Osteocyte (in vitro differentiated cells): ENCODE data around the gene COL27A1. TPM values are rescaled to one million over a fixed set of nuclear protein-coding genes. Genes with fewer than 3 reads are reported as not detected.
"Not testable (repeated sequence)": the region's sequence is repeated elsewhere in the genome, so short reads cannot be mapped to it uniquely, and the experiment has no call there.

ENCODE experiments used
- DNase-seq: peaks from one replicate; pipeline ENCODE4 v3.0.0; 2021; ENCODE audit warnings: mixed read lengths; ENCODE audit not compliant: unreplicated experiment; ENCODE audit errors: extremely low spot score
- H3K27ac Mint-ChIP-seq: one replicate; pipeline ENCODE4 v1.8.0; 2021; ENCODE audit warnings: mild to moderate bottlenecking, mixed read lengths; ENCODE audit not compliant: unreplicated experiment
- H3K27me3 Mint-ChIP-seq: one replicate; pipeline ENCODE4 v1.8.0; 2021; ENCODE audit warnings: mixed read lengths; ENCODE audit not compliant: unreplicated experiment
- H3K36me3 Mint-ChIP-seq: one replicate; pipeline ENCODE4 v1.8.0; 2021; ENCODE audit warnings: mixed read lengths; ENCODE audit not compliant: unreplicated experiment
- H3K4me1 Mint-ChIP-seq: one replicate; pipeline ENCODE4 v1.8.0; 2021; ENCODE audit warnings: mixed read lengths; ENCODE audit not compliant: unreplicated experiment
- H3K4me3 Mint-ChIP-seq: one replicate; pipeline ENCODE4 v1.8.0; 2021; ENCODE audit warnings: mild to moderate bottlenecking, moderate library complexity, mixed read lengths; ENCODE audit not compliant: unreplicated experiment
- H3K9me3 Mint-ChIP-seq: one replicate; pipeline ENCODE4 v1.8.0; 2021; ENCODE audit warnings: mixed read lengths; ENCODE audit not compliant: unreplicated experiment
- CTCF ChIP-seq: fragments of 200-600 bp; sonication (generic); IDR thresholded peaks from 2 replicates; pipeline ENCODE4 v1.5.0; 2021; ENCODE audit warnings: antibody characterized with exemption, mild to moderate bottlenecking, moderate library complexity
- total RNA-seq: library from RNA; stranded (reverse); gene quantifications from 2 replicates; pipeline ENCODE4 v1.2.1, GENCODE V29; 2021

Gene COL27A1
- total RNA-seq, 1 donor from 2014 or later = 44.4 TPM

- Mint-ChIP-seq H3K27ac (no peak overlapping the region), H3K4me1 (peaks cover 3% of the 10 kb centered on the region), H3K4me3 (no peak overlapping the region), H3K9me3 (no peaks in the 10 kb centered on the region), H3K36me3 (no peaks in the 10 kb centered on the region), H3K27me3 (peaks cover 17% of the 10 kb centered on the region)
- no peak for TF ChIP-seq CTCF
- DNase-seq = no peak
These were observed 31.2 kb upstream of the COL27A1 start for GRCh38 chr9:114124138-114124537.

GRCh38 chr9:114124666-114125475 is 30.5 kb upstream of the COL27A1 start:
- Mint-ChIP-seq H3K27me3 (peaks cover 20% of the 10 kb centered on the region), H3K4me3 (no peak overlapping the region), H3K36me3 (no peaks in the 10 kb centered on the region), H3K4me1 (peaks cover 3% of the 10 kb centered on the region), H3K9me3 (no peaks in the 10 kb centered on the region), H3K27ac (no peak overlapping the region)
- DNase-seq = no peak
- TF ChIP-seq CTCF = no peak

GRCh38 chr9:114125476-114126013 is 29.8 kb upstream of the COL27A1 start:
- Mint-ChIP-seq H3K27ac (no peak overlapping the region), H3K36me3 (no peaks in the 10 kb centered on the region), H3K27me3 (peaks cover 24% of the 10 kb centered on the region), H3K9me3 (no peaks in the 10 kb centered on the region), H3K4me1 (peaks cover 3% of the 10 kb centered on the region), H3K4me3 (no peak overlapping the region)
- DNase-seq = no peak
- TF ChIP-seq CTCF = no peak

- Mint-ChIP-seq H3K36me3 (no peaks in the 10 kb centered on the region), H3K9me3 (no peaks in the 10 kb centered on the region), H3K4me3 (no peak overlapping the region), H3K27ac (no peak overlapping the region), H3K27me3 (peaks cover 27% of the 10 kb centered on the region), H3K4me1 (no peaks in the 10 kb centered on the region)
- TF ChIP-seq CTCF = no peak
- no peak for DNase-seq
These were observed 28.9 kb upstream of the COL27A1 start for GRCh38 chr9:114126247-114127060.

- H3K36me3 Mint-ChIP-seq, H3K9me3 Mint-ChIP-seq, H3K4me1 Mint-ChIP-seq, DNase-seq, H3K27ac Mint-ChIP-seq, H3K4me3 Mint-ChIP-seq: not testable (repeated sequence)
- peaks cover 32% of the 10 kb centered on the region for H3K27me3 Mint-ChIP-seq
These were observed 26.6 kb upstream of the COL27A1 start for GRCh38 chr9:114128759-114129158.
